Inferior parietal cortex (tissue), 1 donor: ENCODE results near the gene MED13L.

Experiments used
- DNase-seq: peaks from one replicate; pipeline ENCODE4 v3.0.0-alpha.2; 2016; ENCODE audit errors: extremely low spot score

The MED13L gene

DNA sequence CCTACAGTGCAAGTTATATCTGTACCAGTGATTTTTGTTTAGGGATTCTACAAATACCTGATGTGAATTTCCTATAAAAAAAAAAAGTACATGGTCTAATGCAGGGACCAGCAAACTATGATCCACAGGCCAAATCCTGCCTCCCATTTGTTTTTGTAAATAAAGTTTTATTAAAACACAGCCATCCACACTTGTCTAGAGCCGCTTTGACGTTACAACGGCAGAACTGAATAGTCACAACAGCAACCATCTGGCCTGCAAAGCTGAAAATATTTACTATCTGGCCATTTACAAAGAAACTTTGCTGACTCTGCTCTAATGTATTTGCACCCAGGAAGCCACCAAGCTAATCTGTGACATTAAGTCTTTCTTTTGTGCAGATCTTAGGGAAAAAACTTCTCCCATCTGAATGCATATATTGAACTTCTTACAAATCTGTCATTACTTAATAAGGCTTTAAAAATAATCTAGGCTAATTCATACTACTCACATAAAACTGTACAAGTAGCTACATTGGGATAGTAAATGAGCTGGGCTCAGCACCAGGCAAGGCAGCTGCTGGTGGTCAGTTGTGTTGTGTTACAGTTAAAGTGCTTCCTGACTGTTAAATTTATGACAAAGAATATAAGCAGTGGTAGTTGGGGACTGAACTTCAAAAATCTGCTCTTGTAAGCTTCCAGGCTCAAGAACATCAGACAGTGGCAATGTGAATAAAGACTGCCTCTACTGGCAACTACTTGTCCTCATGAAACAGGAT is 303.3 kb downstream of the MED13L start:
- no peak for DNase-seq

DNA sequence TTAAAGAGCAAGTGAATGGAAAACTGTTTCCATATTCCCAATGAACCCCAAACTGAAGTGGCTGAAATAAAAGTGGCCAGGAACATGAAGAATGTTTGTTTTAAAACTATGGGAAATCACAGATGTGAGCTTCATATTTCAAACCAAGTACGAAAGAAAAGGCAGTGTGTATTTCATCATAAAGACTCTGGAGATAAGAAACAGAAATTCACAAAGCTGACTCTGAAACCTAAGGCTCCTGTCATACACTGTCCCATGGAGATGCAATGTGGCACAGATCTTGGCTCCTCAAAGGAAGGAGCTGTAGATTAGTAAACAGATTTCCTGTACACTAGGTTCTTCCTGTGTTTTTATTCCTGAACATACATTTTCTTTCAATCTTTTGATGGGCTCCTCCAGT is 304.4 kb downstream of the MED13L start:
- DNase-seq: no peak

- DNase-seq: no peak
Measured at GRCh38 chr12:115972241-115972640, 305.3 kb downstream of the MED13L start.

GRCh38 chr12:115968211-115968610 is 309.3 kb downstream of the MED13L start:
- no peak for DNase-seq

- no peak for DNase-seq
Measured at GRCh38 chr12:115966376-115966775, 311.1 kb downstream of the MED13L start.

GRCh38 chr12:115964626-115965025 is 312.9 kb downstream of the MED13L start:
- no peak for DNase-seq

DNA sequence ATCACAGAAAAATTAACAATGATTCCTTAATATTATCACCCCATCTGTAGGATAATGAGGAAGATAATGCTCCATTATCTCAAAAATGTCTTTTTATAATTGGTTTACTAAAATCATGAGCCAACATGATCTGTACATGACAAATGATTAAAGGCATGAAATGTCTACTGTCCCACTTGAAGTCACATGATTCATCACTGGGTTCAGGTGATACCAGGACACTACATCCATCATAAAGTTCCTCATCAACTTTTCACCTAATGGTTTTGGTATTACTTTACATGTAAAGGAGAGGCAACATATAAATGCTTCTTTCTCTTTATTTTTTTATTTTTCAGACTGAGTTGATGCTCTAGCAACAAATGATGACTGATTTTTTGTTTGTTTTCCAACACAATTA is 313.3 kb downstream of the MED13L start:
- no peak for DNase-seq

- no peak for DNase-seq
Measured at GRCh38 chr12:115962216-115962615, 315.3 kb downstream of the MED13L start.

DNA sequence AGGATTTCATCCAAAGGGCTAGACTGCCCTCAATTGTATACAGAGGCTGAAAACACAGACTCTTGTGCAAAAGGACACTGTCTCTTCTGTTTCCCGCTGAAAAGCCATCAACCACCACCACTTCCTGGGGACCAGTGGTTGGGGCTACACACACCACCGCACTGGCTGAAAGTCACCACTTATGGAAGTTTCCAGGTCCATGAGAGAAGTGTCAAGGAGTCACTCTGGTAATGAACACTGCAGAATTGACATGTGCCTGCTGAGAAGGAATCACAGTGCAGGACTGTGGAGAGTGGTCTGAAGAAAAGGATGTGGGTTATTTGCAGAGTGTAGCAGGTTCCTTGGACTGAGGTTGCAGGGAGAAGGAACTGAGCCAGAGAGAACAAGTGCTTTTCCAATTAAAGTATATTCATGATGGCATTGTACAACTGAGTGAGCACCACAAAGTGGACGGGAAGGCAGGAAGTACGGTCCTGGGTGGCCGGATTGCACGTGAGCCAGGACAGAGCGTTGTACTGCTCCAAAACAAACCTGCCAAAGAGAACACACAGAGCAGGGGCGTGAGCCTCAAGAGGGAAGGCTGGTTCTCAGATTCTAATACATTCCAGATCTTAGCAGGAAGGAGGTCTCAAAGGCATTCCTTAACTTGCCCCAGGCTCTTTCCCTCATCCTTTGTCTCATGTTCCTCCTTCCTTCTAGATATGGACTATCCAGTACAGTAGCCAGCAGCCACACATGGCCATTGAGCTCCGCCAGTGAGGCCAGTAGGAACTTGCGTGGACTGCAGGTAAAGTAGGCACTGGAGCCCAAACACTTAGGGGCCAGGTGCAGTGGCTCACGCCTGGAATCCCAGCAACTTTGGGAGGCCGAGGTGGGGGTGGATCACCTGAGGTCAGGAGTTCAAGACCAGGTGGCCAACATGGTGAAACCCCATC is 316.4 kb downstream of the MED13L start:
- no peak for DNase-seq

DNA sequence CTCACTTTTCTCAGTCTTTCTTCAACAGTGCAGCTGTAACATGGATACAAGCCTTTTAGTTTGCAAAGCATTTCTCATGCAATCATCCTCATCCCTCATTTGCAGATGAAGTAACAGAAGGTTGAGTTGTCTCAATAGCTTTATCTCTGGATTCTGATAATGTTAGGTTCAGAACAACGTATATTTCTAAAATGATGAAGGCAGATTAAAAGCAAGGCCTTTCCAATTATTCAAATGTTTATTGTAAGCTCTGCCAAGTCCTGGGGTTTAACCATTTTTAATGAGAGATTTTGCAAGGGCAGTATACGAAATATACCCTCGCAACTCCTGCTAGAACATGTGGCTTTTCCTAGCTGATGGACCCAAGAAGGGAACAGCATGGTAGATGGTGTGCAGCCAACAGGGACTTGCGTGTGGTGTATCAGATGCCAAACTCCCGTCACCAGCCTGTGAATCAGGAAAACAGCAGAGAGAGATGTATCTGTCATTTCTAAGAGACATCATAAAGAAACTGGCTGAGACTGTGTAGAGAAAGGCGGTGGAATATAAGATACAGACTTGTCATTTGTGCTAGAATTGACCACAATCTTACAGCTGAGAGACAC is 319.7 kb downstream of the MED13L start:
- DNase-seq: no peak

- no peak for DNase-seq
Measured at GRCh38 chr12:115956659-115957058, 320.8 kb downstream of the MED13L start.

GRCh38 chr12:115956236-115956635 is 321.3 kb downstream of the MED13L start:
- no peak for DNase-seq

DNA sequence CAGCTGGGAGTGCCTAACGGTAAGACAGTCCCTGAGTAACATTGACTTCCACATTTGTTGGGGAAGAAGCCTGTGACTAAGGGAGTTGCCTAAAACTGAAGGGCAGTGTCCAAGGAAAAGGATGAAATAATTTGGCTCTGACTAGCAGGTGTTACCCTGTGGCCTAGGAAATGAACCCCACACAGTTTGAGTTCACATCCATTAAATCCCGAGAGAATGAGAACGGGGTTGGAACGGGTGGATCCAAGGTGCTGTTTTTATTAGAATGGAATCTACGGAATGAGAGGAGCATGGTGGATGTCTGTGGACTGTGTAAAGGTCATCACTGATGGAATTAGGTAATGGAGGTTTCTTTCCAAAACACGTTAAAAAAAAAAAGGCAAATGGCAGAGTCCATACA is 324.0 kb downstream of the MED13L start:
- no peak for DNase-seq

DNA sequence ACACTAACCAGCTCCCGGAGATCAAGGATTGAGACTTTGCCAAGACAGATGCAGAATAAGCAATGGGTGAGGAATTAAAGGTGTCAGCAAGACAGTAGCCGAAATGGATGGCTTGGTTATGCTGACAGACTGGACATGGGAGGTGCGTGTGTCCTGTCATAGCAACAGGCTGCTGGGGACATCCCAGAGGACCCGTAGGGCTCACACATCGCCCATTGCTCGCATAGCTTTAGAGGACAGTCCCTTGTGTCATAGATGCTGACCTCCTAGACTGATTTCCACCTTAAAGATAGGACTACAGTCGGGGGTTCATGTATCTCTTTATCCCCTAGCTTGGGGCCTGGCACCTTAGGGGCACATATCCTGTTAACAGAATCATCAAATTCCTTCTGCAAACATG is 324.5 kb downstream of the MED13L start:
- no peak for DNase-seq

GRCh38 chr12:115950959-115951358 is 326.5 kb downstream of the MED13L start:
- DNase-seq: no peak

DNA sequence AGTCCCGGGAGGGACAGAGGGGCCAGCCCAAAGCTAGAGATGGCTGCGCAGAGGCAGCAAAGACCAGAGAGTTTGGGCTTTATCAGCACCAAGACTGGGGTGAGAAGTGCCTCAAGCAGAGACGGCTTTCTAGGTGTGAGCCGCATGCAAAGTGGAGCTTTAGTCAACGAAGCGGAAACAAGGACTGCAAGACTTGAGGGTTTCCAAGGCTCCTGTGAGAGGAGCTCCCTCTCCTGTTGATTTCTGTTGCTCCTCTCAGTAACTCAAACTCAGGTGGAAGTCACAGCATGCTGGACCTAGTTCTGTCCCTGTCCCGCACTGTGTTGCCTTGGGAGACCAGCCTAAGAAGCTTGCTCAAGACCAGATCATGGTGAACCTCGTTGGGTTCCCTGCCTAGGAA is 327.8 kb downstream of the MED13L start:
- DNase-seq: no peak

GRCh38 chr12:115947696-115948062 is 329.8 kb downstream of the MED13L start:
- no peak for DNase-seq

DNA sequence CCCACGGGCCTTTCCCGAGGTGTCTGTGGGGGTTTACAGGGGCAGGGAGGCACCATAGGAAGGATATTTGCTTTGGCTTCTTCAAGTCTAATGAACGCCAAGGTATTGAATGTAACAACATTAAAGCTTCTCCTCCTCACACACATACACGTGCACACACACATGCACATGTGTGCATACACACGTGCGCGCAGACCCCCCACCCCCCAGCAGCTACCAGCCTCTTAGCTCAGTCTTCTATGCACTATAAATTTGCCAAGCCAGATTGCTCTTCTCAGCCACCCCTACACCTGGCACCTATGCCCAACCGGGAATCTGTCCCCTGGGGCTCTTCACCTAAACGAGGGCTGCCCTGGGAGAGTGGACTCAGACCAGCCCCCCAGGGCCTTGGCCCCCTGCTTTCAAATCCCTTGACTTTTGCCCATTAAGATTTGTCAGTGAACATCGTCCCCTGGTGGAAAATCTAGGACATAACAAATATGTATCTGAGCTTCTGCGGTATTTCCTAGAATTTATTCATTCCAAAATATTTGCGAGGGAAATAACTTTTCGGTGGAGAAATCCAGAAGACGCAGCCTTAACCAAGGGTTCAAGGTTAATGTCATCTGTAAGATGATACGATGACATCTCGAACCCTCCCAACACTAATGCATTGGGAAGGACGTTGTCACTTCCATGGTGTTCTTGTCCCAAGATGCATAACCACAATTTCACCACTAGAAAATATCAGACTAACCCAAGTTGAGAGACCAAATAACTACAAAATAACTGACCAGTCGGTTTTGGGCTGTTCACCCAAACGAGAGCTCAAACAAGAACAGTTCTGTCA is 330.4 kb downstream of the MED13L start:
- DNase-seq: no peak

GRCh38 chr12:115946092-115946491 is 331.4 kb downstream of the MED13L start:
- DNase-seq: no peak

DNA sequence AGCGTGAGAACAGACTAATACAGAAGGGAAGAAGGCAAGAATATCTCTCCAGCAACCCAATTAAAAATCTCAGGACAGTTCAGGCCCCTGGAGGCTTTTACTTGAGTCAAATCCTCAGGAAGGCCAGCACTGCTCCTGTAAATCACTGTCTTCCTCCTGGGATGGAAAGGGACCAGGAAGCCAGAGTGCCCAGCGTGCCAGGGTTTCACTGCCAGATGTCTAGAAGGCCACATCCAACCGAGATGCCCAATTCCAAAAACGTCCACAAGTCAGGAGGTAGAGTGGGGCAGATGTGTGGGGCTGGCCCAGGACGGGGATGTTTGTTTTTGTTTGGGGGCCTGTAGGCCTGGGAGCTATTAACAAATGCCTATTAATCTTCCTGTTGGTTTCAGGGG is 332.0 kb downstream of the MED13L start:
- no peak for DNase-seq

DNA sequence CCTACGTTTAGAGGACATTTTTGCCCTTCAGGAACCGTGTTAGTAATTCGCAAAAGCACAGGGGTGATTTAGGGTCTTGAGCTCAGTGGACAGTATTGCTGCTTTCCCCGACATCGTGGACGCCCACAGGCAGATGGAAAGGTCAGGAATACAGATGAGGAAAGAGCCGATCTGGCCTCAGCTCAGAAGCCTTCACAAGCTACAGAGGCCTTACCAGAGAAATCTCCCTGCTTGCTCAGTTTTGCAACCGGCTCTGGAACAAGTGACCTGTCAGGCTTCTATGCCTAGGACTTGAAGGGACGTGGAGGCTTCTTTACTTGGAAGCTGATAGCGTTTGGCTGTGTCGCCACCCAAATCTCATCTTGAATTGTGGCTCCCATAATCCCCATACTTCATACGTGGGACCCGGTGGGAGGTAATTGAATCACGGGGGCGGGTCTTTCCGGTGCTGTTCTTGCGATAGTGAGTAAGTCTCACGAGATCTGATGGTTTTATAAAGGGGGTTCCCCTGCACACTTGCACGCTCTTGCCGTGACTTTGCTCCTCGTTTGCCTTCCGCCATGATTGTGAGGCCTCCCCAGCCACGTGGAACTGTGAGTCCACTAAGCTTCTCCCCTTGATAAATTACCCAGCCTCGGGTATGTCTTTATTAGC is 332.5 kb downstream of the MED13L start:
- no peak for DNase-seq
